ENCODE results near the gene PLEKHG5.
A peak's percentile ranks its signal among the peaks of the same experiment; 100 is the strongest.

The PLEKHG5 gene

GRCh38 chr1:6426277-6426971 lies 65.0 kb downstream of the PLEKHG5 start:
- no peak for DNase-seq (ENCODE audit: low read depth in 2 of 2)

GRCh38 chr1:6425658-6426057 lies 65.8 kb downstream of the PLEKHG5 start:
- no peak for DNase-seq (ENCODE audit: low read depth in 2 of 2)

GRCh38 chr1:6424619-6425593 lies 66.6 kb downstream of the PLEKHG5 start, which contains the start of gene ESPN:
Gene ESPN, plus strand, starts transcription at chr1:6424776. Its CDS starts 180 bp downstream, at chr1:6424956.
- no peak for DNase-seq (ENCODE audit: low read depth in 2 of 2)

GRCh38 chr1:6424000-6424565 lies 67.4 kb downstream of the PLEKHG5 start:
- no peak for DNase-seq (ENCODE audit: low read depth in 2 of 2)

- DNase-seq (ENCODE audit: low read depth in 2 of 2): peak; percentile 62 to 70
Observed at GRCh38 chr1:6423321-6423999, 68.0 kb downstream of the PLEKHG5 start.

- no peak for DNase-seq (ENCODE audit: low read depth in 2 of 2)
Observed at GRCh38 chr1:6421266-6421665, 70.2 kb downstream of the PLEKHG5 start.

- DNase-seq (ENCODE audit: low read depth in 2 of 2): no peak
Observed at GRCh38 chr1:6420454-6421042, 70.9 kb downstream of the PLEKHG5 start.

- DNase-seq (ENCODE audit: low read depth in 2 of 2): no peak
Observed at GRCh38 chr1:6419804-6420453, 71.5 kb downstream of the PLEKHG5 start, which contains the start of gene HES2. Gene HES2, minus strand, starts transcription at chr1:6419919. Its CDS starts 99 bp downstream, at chr1:6419820.

- no peak for DNase-seq (ENCODE audit: low read depth in 2 of 2)
Observed at GRCh38 chr1:6419397-6419803, 72.1 kb downstream of the PLEKHG5 start.

- DNase-seq (ENCODE audit: low read depth in 2 of 2): no peak
Observed at GRCh38 chr1:6418668-6419396, 72.6 kb downstream of the PLEKHG5 start.

GRCh38 chr1:6417961-6418667 lies 73.4 kb downstream of the PLEKHG5 start:
- no peak for DNase-seq (ENCODE audit: low read depth in 2 of 2)

Data from stimulated activated CD4-positive, alpha-beta T cell treated with anti-CD3 and anti-CD28 coated beads, Interleukin-1b, Interleukin-23, amount 100 ng/mL, for 4 hours (primary cell).